ENCODE results near the gene CTSE. TPM values are rescaled to one million over a fixed set of nuclear protein-coding genes. Genes with fewer than 3 reads are reported as not detected.
"Not testable (repeated sequence)": the region's sequence is repeated elsewhere in the genome, so short reads cannot be mapped to it uniquely, and the experiment has no call there.

The CTSE gene
- polyA plus RNA-seq, 1 donor (not counting 4 experiments of a cell fraction or from before 2014, with no cell fraction given), result 0.33 TPM

DNA sequence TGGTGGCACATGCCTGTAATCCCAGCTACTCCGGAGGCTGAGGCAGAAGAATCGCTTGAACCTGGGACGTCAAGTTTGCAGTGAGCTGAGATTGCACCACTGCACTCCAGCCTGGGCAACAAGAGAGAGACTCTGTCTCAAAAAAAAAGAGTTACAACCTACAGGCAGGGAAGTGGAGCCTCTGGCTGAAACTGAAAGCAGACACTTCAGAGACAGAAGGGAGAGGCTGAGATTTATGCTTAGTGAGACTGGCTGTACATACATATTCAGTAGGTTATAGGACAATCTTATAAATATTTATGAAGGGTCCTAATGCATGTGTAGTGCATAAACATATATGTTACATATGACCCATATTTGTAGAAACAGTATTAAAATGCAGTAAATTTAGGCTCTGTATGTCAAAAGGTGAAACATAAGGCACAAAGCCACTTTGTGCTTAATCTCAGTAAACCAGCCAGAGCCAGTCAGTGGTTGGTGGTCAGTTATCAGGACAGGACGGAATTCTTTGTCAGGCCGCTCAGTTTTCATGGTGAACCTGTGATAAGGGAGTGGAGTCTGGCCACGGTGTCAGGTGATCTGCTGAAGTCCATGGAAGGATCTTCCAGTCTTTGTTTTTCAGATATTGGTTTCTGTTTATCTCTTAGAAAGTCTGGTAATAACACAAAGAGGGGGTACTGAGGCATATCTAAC is 42.9 kb upstream of the CTSE start:
- FAIRE-seq (no peak), DNase-seq (ENCODE audit: low read depth, low spot score) (no peak)
- no peaks in the 10 kb centered on the region for H3K36me3 ChIP-seq (ENCODE audit: control insufficient read depth in 2 of 2, extremely low read depth in 1 of 2, insufficient read depth in 2 of 2, low read length in 2 of 2)
- no peaks in the 10 kb centered on the region for H3K4me1 ChIP-seq (ENCODE audit: control insufficient read depth, extremely low read depth, insufficient read depth, low read length)
- no peaks in the 10 kb centered on the region for H3K79me2 ChIP-seq (ENCODE audit: control insufficient read depth, insufficient read depth, low read length)
- dilution Hi-C loops (cut with MboI; ENCODE audit: extremely low pct_ligation_motif_present, low sequenced_read_pairs), result no loop called here
- no peaks in the 10 kb centered on the region for H3K9me3 ChIP-seq (ENCODE audit: control insufficient read depth, low read depth, low read length)
- H4K20me1 ChIP-seq (ENCODE audit: control insufficient read depth, extremely low read depth, insufficient read depth, low read length), result no peaks in the 10 kb centered on the region
- H3K4me3 ChIP-seq (ENCODE audit: control insufficient read depth in 2 of 3, extremely low read depth in 1 of 3, insufficient read depth in 2 of 3, low read depth in 1 of 3, low read length in 3 of 3), result no peak overlapping the region
- H2AFZ ChIP-seq (ENCODE audit: control insufficient read depth, low read length), result no peak overlapping the region
- TF ChIP-seq CTCF (optimal IDR thresholded peaks at IDR 0.05 in 1 of 3, IDR thresholded peaks at IDR 0.05 in 1 of 3, conservative IDR thresholded peaks at IDR 0.05 in 1 of 3; ENCODE audit: extremely low read depth in 1 of 3, insufficient read depth in 2 of 3, low read length in 3 of 3) (no peak), EZH2 (IDR thresholded peaks at IDR 0.05; ENCODE audit: low read length) (no peak)
- H3K4me2 ChIP-seq (ENCODE audit: control insufficient read depth, extremely low read depth, insufficient read depth, low read depth, low read length), result no peak overlapping the region
- no peaks in the 10 kb centered on the region for H3K27me3 ChIP-seq (ENCODE audit: control insufficient read depth, extremely low read depth, insufficient read depth, low read length)
- no peaks in the 10 kb centered on the region for H3K9me1 ChIP-seq (ENCODE audit: control insufficient read depth, extremely low read depth, insufficient read depth, low read length)
- no peak overlapping the region for H3K27ac ChIP-seq (ENCODE audit: control insufficient read depth, insufficient read depth, low read length)
- no peak overlapping the region for H3K9ac ChIP-seq (ENCODE audit: control insufficient read depth, extremely low read depth, insufficient read depth, low read length)

DNA sequence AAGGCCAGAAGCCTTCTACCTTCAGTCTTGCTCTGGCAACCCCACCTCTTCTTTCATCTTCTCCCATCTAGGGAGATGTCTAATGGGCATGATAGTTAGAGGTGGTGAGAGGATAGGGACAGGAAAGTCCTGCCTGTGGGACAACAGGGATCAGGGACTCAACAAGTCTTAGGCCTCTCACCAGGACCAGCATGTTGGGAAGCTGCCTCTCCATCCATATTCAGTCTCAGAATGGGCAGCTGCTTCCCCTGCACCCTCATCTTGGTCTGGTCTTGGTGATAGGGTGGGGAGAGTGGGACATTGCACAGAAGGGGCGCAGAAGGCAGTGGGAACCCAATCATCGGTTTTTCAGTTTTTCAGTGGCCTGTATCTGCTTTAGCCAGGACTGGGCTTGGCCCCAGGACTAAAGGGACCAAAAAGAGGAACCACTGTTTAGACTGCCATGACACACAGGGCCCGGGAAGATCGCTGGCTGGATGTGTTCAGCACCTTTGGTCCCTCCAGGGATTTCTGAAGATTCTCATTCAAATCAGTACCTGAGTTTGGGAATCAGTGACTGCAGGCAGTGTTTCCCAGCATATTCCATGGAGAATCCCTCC is 42.0 kb upstream of the CTSE start:
- H3K9me3 ChIP-seq (ENCODE audit: control insufficient read depth, low read depth, low read length), result no peaks in the 10 kb centered on the region
- FAIRE-seq, result no peak
- H3K4me1 ChIP-seq (ENCODE audit: control insufficient read depth, extremely low read depth, insufficient read depth, low read length), result no peaks in the 10 kb centered on the region
- H3K4me2 ChIP-seq (ENCODE audit: control insufficient read depth, extremely low read depth, insufficient read depth, low read depth, low read length), result no peak overlapping the region
- TF ChIP-seq EZH2 (IDR thresholded peaks at IDR 0.05; ENCODE audit: low read length), result no peak
- TF ChIP-seq CTCF (optimal IDR thresholded peaks at IDR 0.05 in 1 of 3, IDR thresholded peaks at IDR 0.05 in 1 of 3, conservative IDR thresholded peaks at IDR 0.05 in 1 of 3; ENCODE audit: extremely low read depth in 1 of 3, insufficient read depth in 2 of 3, low read length in 3 of 3), result no peak
- H3K36me3 ChIP-seq (ENCODE audit: control insufficient read depth in 2 of 2, extremely low read depth in 1 of 2, insufficient read depth in 2 of 2, low read length in 2 of 2), result no peaks in the 10 kb centered on the region
- H3K9me1 ChIP-seq (ENCODE audit: control insufficient read depth, extremely low read depth, insufficient read depth, low read length), result no peaks in the 10 kb centered on the region
- no peak overlapping the region for H3K27ac ChIP-seq (ENCODE audit: control insufficient read depth, insufficient read depth, low read length)
- no peak for DNase-seq (ENCODE audit: low read depth, low spot score)
- H3K27me3 ChIP-seq (ENCODE audit: control insufficient read depth, extremely low read depth, insufficient read depth, low read length), result no peaks in the 10 kb centered on the region
- no peaks in the 10 kb centered on the region for H3K79me2 ChIP-seq (ENCODE audit: control insufficient read depth, insufficient read depth, low read length)
- no peaks in the 10 kb centered on the region for H4K20me1 ChIP-seq (ENCODE audit: control insufficient read depth, extremely low read depth, insufficient read depth, low read length)
- H3K9ac ChIP-seq (ENCODE audit: control insufficient read depth, extremely low read depth, insufficient read depth, low read length), result no peak overlapping the region
- no peak overlapping the region for H2AFZ ChIP-seq (ENCODE audit: control insufficient read depth, low read length)
- dilution Hi-C loops (cut with MboI; ENCODE audit: extremely low pct_ligation_motif_present, low sequenced_read_pairs), result no loop called here
- no peak overlapping the region for H3K4me3 ChIP-seq (ENCODE audit: control insufficient read depth in 2 of 3, extremely low read depth in 1 of 3, insufficient read depth in 2 of 3, low read depth in 1 of 3, low read length in 3 of 3)

DNA sequence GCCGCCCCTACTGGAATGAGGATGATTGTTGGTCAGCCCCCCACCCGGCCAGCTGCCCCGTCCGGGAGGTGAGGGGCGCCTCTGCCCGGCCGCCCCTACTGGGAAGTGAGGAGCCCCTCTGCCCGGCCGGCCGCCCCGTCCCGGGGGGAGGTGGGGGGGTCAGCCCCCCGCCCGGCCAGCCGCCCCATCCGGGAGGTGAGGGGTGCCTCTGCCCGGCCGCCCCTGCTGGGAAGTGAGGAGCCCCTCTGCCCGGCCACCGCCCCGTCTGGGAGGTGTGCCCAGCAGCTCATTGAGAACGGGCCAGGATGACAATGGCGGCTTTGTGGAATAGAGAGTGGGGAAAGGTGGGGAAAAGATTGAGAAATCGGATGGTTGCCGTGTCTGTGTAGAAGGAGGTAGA is 40.8 kb upstream of the CTSE start:
- H3K27me3 ChIP-seq (ENCODE audit: control insufficient read depth, extremely low read depth, insufficient read depth, low read length); H3K4me1 ChIP-seq (ENCODE audit: control insufficient read depth, extremely low read depth, insufficient read depth, low read length); H3K36me3 ChIP-seq (ENCODE audit: control insufficient read depth in 2 of 2, extremely low read depth in 1 of 2, insufficient read depth in 2 of 2, low read length in 2 of 2); H3K4me3 ChIP-seq (ENCODE audit: control insufficient read depth in 2 of 3, extremely low read depth in 1 of 3, insufficient read depth in 2 of 3, low read depth in 1 of 3, low read length in 3 of 3); H3K4me2 ChIP-seq (ENCODE audit: control insufficient read depth, extremely low read depth, insufficient read depth, low read depth, low read length); DNase-seq (ENCODE audit: low read depth, low spot score); H3K9me3 ChIP-seq (ENCODE audit: control insufficient read depth, low read depth, low read length); dilution Hi-C loops (cut with MboI; ENCODE audit: extremely low pct_ligation_motif_present, low sequenced_read_pairs); H3K9ac ChIP-seq (ENCODE audit: control insufficient read depth, extremely low read depth, insufficient read depth, low read length); H3K9me1 ChIP-seq (ENCODE audit: control insufficient read depth, extremely low read depth, insufficient read depth, low read length); H2AFZ ChIP-seq (ENCODE audit: control insufficient read depth, low read length); H3K79me2 ChIP-seq (ENCODE audit: control insufficient read depth, insufficient read depth, low read length); H3K27ac ChIP-seq (ENCODE audit: control insufficient read depth, insufficient read depth, low read length); H4K20me1 ChIP-seq (ENCODE audit: control insufficient read depth, extremely low read depth, insufficient read depth, low read length); FAIRE-seq: not testable (repeated sequence)

DNA sequence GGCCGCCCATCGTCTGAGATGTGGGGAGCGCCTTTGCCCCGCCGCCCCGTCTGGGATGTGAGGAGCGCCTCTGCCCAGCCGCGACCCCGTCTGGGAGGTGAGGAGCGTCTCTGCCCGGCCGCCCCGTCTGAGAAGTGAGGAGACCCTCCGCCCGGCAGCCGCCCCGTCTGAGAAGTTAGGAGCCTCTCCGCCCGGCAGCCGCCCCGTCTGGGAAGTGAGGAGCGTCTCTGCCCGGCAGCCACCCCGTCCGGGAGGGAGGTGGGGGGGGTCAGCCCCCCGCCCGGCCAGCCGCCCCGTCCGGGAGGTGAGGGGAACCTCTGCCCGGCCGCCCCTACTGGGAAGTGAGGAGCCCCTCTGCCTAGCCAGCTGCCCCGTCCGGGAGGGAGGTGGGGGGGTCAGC is 40.3 kb upstream of the CTSE start:
- H3K79me2 ChIP-seq (ENCODE audit: control insufficient read depth, insufficient read depth, low read length); H3K27ac ChIP-seq (ENCODE audit: control insufficient read depth, insufficient read depth, low read length); dilution Hi-C loops (cut with MboI; ENCODE audit: extremely low pct_ligation_motif_present, low sequenced_read_pairs); H2AFZ ChIP-seq (ENCODE audit: control insufficient read depth, low read length); H3K4me2 ChIP-seq (ENCODE audit: control insufficient read depth, extremely low read depth, insufficient read depth, low read depth, low read length); FAIRE-seq; H3K27me3 ChIP-seq (ENCODE audit: control insufficient read depth, extremely low read depth, insufficient read depth, low read length); H3K4me3 ChIP-seq (ENCODE audit: control insufficient read depth in 2 of 3, extremely low read depth in 1 of 3, insufficient read depth in 2 of 3, low read depth in 1 of 3, low read length in 3 of 3); DNase-seq (ENCODE audit: low read depth, low spot score); H3K36me3 ChIP-seq (ENCODE audit: control insufficient read depth in 2 of 2, extremely low read depth in 1 of 2, insufficient read depth in 2 of 2, low read length in 2 of 2); H3K4me1 ChIP-seq (ENCODE audit: control insufficient read depth, extremely low read depth, insufficient read depth, low read length); H4K20me1 ChIP-seq (ENCODE audit: control insufficient read depth, extremely low read depth, insufficient read depth, low read length); H3K9me3 ChIP-seq (ENCODE audit: control insufficient read depth, low read depth, low read length); H3K9me1 ChIP-seq (ENCODE audit: control insufficient read depth, extremely low read depth, insufficient read depth, low read length); H3K9ac ChIP-seq (ENCODE audit: control insufficient read depth, extremely low read depth, insufficient read depth, low read length): not testable (repeated sequence)
